Astrocyte of the spinal cord (primary cell): ENCODE data around the gene AIMP2.

Source experiments
- DNase-seq: peaks from one replicate; pipeline ENCODE4 v3.0.0; 2011; ENCODE audit warnings: low read depth, low spot score
- H3K4me3 ChIP-seq: 2 replicates; pipeline ENCODE4 v1.5.1; 2011; ENCODE audit warnings: low read depth, mild to moderate bottlenecking, low read length, moderate library complexity
- CTCF ChIP-seq: IDR thresholded peaks from 2 replicates; pipeline ENCODE4 v1.5.1; 2012; ENCODE audit warnings: low read depth, mild to moderate bottlenecking, low read length, inconsistent platforms
- in situ Hi-C: cut with HindIII; loops from 2 replicates; pipeline ENCODE4 v1.10.0; 2017; ENCODE audit warnings: low sequenced_read_pairs

The AIMP2 gene

GRCh38 chr7:6023974-6024435, 14.9 kb downstream of the AIMP2 start:
- no peak for DNase-seq
- H3K4me3 ChIP-seq: no peak overlapping the region
- no peak for TF ChIP-seq CTCF
- in situ Hi-C loops: no loop called here

GRCh38 chr7:6026011-6026819, 17.1 kb downstream of the AIMP2 start:
- DNase-seq: peak; percentile 29
- in situ Hi-C loops: no loop called here
- H3K4me3 ChIP-seq: no peak overlapping the region
- TF ChIP-seq CTCF: peak; percentile 24

GRCh38 chr7:6026820-6027311, 17.8 kb downstream of the AIMP2 start:
- no peak overlapping the region for H3K4me3 ChIP-seq
- in situ Hi-C loops: no loop called here
- no peak for TF ChIP-seq CTCF
- DNase-seq: no peak

GRCh38 chr7:6027806-6028365, 18.8 kb downstream of the AIMP2 start:
- H3K4me3 ChIP-seq: no peak overlapping the region
- in situ Hi-C loops: no loop called here
- no peak for TF ChIP-seq CTCF
- DNase-seq: no peak

GRCh38 chr7:6028563-6028962, 19.5 kb downstream of the AIMP2 start:
- TF ChIP-seq CTCF: no peak
- in situ Hi-C loops: no loop called here
- H3K4me3 ChIP-seq: no peak overlapping the region
- no peak for DNase-seq

- in situ Hi-C loops: no loop called here
- no peak for DNase-seq
- no peak for TF ChIP-seq CTCF
These were observed 21.9 kb downstream of the AIMP2 start, which contains the start of gene ANKRD61 for GRCh38 chr7:6030988-6031387. ANKRD61 (plus strand) TSS chr7:6031376; CDS start chr7:6031376, 0 bp downstream.

More at GRCh38 chr7:6030988-6031387, 21.9 kb downstream of the AIMP2 start, which contains the start of gene ANKRD61:
- H3K4me3 ChIP-seq: no peak within 1 kb of the TSS
